Measurements from ENCODE around the gene CD151.

Gene CD151

DNA sequence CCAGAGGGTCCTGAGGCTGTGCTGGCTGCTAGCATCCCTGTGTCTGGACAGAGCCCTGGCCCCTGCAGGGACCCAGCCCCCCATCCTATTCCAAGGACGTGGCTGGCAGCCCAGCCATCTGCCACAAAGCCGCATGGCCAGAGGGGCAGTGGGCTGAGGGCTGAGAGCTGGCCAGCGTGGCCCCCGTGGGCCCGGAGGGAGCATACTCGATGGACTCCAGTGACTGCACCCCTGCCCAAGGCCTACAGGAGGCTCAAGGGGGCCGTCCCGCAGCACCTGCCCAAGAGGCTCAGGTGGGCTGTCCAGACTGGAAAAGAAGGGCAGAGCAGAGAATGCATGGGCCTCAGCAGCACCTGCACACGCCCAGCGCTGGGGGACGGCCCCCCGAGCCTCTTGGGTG, 23.0 kb downstream of the CD151 start:
- DNase-seq (ENCODE audit: low read depth in 1 of 2, low spot score in 1 of 2): no peak

DNA sequence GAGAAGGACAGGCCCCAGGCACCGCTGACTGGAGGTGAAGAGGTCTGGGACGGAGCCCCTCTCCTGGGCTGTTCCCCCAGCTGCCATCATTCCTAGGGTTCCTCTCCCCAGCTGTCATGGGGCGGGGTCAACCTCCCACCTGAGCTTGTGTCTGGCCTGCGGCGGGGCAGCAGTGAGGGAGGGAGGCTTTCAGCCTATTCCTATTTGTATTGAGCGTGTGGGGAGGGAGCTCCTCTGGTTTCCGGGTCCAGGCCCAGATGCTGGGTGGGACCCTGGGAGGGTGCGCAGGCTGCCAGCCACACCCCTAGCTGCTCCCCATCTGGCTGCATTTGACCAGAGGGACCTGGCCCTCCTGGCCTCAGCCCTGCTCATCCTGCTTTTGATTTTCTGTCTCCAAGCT, 23.6 kb downstream of the CD151 start:
- DNase-seq (ENCODE audit: low read depth in 1 of 2, low spot score in 1 of 2): no peak

DNA sequence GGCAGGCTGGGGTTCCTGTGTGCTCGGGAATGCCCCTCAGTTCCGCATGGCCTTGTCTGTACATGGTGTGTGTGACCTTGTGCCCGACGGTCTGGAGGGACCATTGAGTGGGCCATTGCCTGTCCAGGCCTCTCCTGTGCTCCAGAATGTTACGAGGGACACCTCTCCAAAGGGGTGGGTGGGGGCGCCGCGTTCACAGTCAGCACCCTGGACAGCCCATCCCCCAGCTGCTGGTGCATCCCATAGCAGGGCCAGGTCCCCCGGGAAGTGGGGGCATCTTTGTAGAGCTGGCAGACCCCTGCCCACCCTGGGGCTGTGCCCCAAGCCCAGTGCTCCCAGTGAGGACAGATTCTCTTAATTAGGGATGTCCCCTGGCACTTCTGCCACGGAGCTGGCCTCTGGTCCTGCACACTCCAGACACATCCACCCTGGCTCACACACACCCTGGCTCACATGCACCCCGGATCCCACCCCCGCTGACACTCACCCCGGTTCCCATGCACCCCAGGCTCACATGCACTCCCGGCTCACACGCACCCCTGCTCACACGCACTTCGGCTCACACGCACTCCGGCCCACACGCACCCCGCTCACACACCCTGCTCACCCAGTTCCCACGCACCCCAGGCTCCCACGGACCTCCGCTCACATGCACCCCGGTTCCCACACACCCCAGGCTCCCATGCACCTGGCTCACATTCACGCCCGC, 25.5 kb downstream of the CD151 start:
- DNase-seq (ENCODE audit: low read depth in 1 of 2, low spot score in 1 of 2): no peak

DNA sequence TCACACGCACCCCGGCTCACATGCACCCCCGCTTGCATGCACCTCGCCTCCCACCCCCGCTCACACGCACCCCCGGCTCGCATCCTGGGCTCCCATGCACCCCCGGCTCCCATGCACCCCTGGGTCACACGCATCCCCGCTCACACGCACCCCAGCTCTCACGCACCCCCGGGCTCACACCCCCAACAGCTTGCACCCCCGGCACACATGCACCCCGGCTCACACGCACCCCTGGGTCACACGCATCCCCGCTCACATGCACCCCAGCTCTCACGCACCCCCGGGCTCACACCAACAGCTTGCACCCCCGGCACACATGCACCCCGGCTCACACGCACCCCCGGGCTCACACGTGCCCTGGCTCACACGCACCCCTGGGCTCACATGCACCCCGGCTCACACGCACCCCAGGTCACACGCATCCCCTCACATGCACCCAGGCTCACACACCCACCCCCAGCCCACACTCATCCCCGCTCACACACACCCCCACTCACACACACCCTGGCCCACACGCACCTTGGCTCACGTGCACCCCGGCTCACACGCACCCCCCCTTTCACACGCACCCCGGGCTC, 26.1 kb downstream of the CD151 start:
- DNase-seq (ENCODE audit: low read depth in 1 of 2, low spot score in 1 of 2): no peak

- DNase-seq (ENCODE audit: low read depth in 1 of 2, low spot score in 1 of 2): no peak
Observed at GRCh38 chr11:859394-860131, 26.8 kb downstream of the CD151 start.

- no peak for DNase-seq (ENCODE audit: low read depth in 1 of 2, low spot score in 1 of 2)
Observed at GRCh38 chr11:860234-861104, 27.7 kb downstream of the CD151 start.

DNA sequence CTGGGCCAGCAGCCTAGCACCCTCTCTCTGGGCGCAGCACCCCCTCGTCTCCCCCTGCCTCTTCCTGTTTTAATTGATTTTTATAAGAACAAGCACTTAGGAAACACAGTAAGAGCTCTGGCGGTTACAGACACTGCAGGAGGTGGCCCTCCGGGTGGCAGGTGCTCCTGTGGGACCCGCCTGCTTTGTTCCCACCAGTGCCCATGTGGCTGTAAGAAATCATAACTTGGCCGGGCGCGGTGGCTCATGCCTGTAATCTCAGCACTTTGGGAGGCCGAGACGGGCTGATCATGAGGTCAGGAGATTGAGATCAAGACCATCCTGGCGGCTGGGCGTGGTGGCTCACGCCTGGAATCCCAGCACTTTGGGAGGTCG, 28.3 kb downstream of the CD151 start:
- DNase-seq (ENCODE audit: low read depth in 1 of 2, low spot score in 1 of 2): no peak

- no peak for DNase-seq (ENCODE audit: low read depth in 1 of 2, low spot score in 1 of 2)
Observed at GRCh38 chr11:862081-862661, 29.4 kb downstream of the CD151 start.

DNA sequence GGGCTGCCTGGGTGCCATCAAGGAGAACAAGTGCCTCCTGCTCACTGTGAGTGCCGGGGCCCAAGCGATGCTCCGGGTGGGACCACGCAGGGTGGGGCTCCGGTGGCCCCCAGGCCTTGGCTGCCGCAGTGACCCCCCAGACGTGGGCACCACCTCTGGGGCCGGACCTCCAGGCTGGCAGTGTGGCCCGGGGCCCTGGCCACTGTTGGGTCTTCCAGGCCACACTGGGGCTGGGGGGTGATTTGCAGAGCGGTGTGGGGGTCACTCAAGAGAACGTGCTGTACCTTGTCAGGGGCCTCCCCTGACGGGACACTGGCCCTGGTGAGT, 29.9 kb downstream of the CD151 start:
- no peak for DNase-seq (ENCODE audit: low read depth in 1 of 2, low spot score in 1 of 2)

DNA sequence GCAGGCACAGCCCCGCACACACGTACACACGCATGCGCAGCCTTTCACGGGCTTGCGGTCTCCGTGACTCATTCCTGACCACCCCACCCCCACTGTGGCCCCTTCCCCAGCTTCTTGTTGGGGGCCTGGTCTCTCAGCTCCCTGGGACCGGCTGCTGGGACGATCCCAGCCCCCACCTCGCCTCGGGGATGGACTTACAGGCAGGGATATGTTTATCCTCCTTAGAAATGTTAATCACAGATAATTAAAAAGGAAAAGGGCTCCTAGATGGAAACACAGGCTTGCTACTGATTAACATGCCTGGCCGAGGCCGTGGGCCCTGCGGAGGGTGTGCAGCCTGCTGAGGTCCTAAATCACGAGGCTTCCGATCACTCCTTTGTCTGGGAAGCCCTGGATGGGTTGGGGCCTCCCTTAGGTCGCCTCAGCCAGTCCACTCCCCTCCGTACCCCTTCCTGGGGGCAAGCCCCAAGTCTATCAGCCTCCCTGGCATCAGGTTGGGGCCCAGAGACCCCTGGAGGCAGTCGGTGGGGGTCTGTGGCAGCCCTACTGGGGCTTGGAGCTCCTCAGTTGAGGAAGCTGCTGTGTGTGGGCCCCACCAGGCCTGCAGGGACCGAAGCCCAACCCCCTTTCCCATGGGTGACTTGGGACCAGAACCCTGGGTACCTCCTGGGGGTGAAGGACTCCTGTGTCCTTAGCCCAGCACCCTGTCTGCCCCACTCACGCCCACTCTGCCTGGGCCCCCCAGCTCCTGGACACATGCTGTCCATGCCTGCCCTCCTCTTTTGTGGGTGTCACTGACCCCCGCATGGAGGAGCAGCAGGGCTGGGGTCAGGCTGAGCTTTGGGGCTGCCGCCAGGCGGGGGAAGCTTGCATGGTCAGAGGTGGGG, 30.5 kb downstream of the CD151 start:
- DNase-seq (ENCODE audit: low read depth in 1 of 2, low spot score in 1 of 2): no peak

- DNase-seq (ENCODE audit: low read depth in 1 of 2, low spot score in 1 of 2): no peak
Observed at GRCh38 chr11:863910-864827, 31.4 kb downstream of the CD151 start.

- no peak for DNase-seq (ENCODE audit: low read depth in 1 of 2, low spot score in 1 of 2)
Observed at GRCh38 chr11:864898-865297, 32.1 kb downstream of the CD151 start.

- no peak for DNase-seq (ENCODE audit: low read depth in 1 of 2, low spot score in 1 of 2)
Observed at GRCh38 chr11:865462-866430, 33.0 kb downstream of the CD151 start.

- DNase-seq (ENCODE audit: low read depth in 1 of 2, low spot score in 1 of 2): no peak
Observed at GRCh38 chr11:866481-866880, 33.7 kb downstream of the CD151 start.

DNA sequence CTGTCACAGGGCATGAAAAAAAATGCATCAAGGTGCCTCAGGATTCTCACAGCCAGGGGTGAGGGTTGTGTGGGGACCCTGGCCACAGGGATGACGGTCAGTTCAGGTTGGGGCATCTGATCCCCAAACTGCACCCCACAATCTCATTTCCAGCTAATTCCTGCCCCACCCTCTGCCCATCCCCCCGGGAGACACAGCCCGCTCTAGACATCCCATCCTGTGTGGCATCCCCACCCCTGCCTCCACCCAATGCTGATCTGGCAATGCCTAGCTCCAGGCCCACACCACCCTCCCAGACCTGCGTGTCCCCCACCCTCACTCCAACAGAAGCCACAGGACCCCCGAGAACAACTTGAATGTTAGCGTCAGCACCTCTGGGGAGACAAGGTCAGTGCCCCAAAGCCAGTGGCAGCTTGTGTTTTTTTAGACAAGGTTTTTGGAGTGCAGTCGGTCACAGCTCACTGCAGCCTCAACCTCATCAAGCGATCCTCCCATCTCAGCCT, 35.2 kb downstream of the CD151 start:
- no peak for DNase-seq (ENCODE audit: low read depth in 1 of 2, low spot score in 1 of 2)

- no peak for DNase-seq (ENCODE audit: low read depth in 1 of 2, low spot score in 1 of 2)
Observed at GRCh38 chr11:868394-868793, 35.6 kb downstream of the CD151 start.

DNA sequence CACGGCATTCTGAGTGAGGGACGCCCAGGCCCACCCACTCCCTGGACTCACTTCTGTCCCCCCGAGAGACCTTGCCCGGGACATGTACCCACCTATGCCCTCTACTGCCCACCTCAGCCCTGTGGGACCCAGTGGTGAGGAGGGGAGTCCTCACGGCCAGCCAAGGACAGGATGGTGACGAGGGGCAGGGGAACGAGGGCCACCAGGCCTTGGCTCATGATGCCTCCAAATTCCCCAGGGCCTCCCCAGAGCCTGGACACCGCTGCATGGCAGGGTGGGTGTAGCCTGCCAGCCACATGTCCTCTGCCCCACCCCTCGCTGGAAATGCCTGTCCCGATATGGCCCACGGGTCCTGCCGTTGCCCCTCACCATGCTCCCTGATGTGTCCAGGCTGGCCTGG, 36.0 kb downstream of the CD151 start:
- DNase-seq (ENCODE audit: low read depth in 1 of 2, low spot score in 1 of 2): no peak
